GM12878 (cell line): Measurements from ENCODE around the gene CCDC6. TPM values are rescaled to one million over a fixed set of nuclear protein-coding genes. Genes with fewer than 3 reads are reported as not detected.

ENCODE experiments used
- BHLHE40 ChIP-seq, 2 experiments: fragments of 450-650 bp in 1 of 2; IDR thresholded peaks; 2 replicates each; pipeline ENCODE4 v1.6.1; 2011 to 2017; ENCODE audit warnings: low read depth in 2 of 2, borderline replicate concordance in 1 of 2, improper control_type of control experiment in 1 of 2, low read length in 1 of 2, mild to moderate bottlenecking in 1 of 2
- CHD4 ChIP-seq: fragments of 200-600 bp; sonication (generic); IDR thresholded peaks from 2 replicates; pipeline ENCODE4 v1.6.1; 2016; ENCODE audit warnings: mild to moderate bottlenecking
- EP300 ChIP-seq, 2 experiments: fragments of 150-350 bp in 1 of 2; IDR thresholded peaks; 2 replicates each; pipeline ENCODE4 v1.6.1; 2011 to 2012; ENCODE audit warnings: low read depth in 2 of 2, low read length in 2 of 2, borderline replicate concordance in 1 of 2, improper control_type of control experiment in 1 of 2, inconsistent platforms in 1 of 2; ENCODE audit not compliant: control insufficient read depth in 1 of 2
- ETV6 ChIP-seq, 2 experiments: fragments of 450-650 bp in 1 of 2; IDR thresholded peaks in 1 of 2; conservative IDR thresholded peaks in 1 of 2; 2 replicates each; pipeline ENCODE4 v1.6.1; 2014; ENCODE audit warnings: antibody characterized with exemption in 1 of 2, borderline replicate concordance in 1 of 2, low read depth in 1 of 2, mild to moderate bottlenecking in 1 of 2, moderate library complexity in 1 of 2
- IKZF2 ChIP-seq, 2 experiments: fragments of 450-650 bp; IDR thresholded peaks; 2 replicates each; pipeline ENCODE4 v1.6.1; 2017; ENCODE audit warnings: mild to moderate bottlenecking in 2 of 2, moderate library complexity in 2 of 2
- JUND ChIP-seq: IDR thresholded peaks from 2 replicates; pipeline ENCODE4 v1.6.1; 2012; ENCODE audit warnings: low read depth, mild to moderate bottlenecking, low read length, improper control_type of control experiment, moderate library complexity
- PML ChIP-seq: IDR thresholded peaks from 2 replicates; pipeline ENCODE4 v1.6.1; 2012; ENCODE audit warnings: low read length, inconsistent platforms
- POLR2AphosphoS2 ChIP-seq: IDR thresholded peaks from 2 replicates; pipeline ENCODE4 v1.6.1; 2011; ENCODE audit warnings: low read depth, mild to moderate bottlenecking, low read length, improper control_type of control experiment, moderate library complexity
- POLR2AphosphoS5 ChIP-seq: IDR thresholded peaks from 2 replicates; pipeline ENCODE4 v1.6.1; 2011; ENCODE audit warnings: mild to moderate bottlenecking, low read length, inconsistent platforms
- POU2F2 ChIP-seq: IDR thresholded peaks from 3 replicates; pipeline ENCODE4 v1.6.1; 2011; ENCODE audit warnings: low read depth, mild to moderate bottlenecking, low read length, borderline replicate concordance
- STAT1 ChIP-seq: fragments of 450-650 bp; conservative IDR thresholded peaks from 2 replicates; pipeline ENCODE4 v1.6.1; 2014; ENCODE audit warnings: antibody characterized with exemption, mild to moderate bottlenecking
- TCF12 ChIP-seq: IDR thresholded peaks from 2 replicates; pipeline ENCODE4 v1.6.1; 2011; ENCODE audit warnings: low read depth, mild to moderate bottlenecking, low read length
- TCF3 ChIP-seq: IDR thresholded peaks from 2 replicates; pipeline ENCODE4 v1.6.1; 2012; ENCODE audit warnings: low read depth, mild to moderate bottlenecking, low read length, borderline replicate concordance; ENCODE audit not compliant: insufficient read depth
- TCF7 ChIP-seq: IDR thresholded peaks from 2 replicates; pipeline ENCODE4 v1.6.1; 2014; ENCODE audit warnings: antibody characterized with exemption, borderline replicate concordance
- WRNIP1 ChIP-seq: IDR thresholded peaks from 2 replicates; pipeline ENCODE4 v1.6.1; 2011; ENCODE audit warnings: low read depth, low read length, improper control_type of control experiment, borderline replicate concordance
- ZZZ3 ChIP-seq: IDR thresholded peaks from 2 replicates; pipeline ENCODE4 v1.6.1; 2011; ENCODE audit warnings: low read depth; ENCODE audit not compliant: control insufficient read depth, insufficient read length
- polyA plus RNA-seq, 11 experiments: library from polyadenylated mRNA; depleted of rRNA in 4 of 11; unstranded in 6 of 11; stranded (reverse) in 5 of 11; fragments of >200 nt; fragmentation: Nextera tagmentation in 4 of 11; fragmentation: Illumina TruSeq in 1 of 11; extraction: Ambion mirVana in 4 of 11; extraction: Trizol in 1 of 11; gene quantifications; 1 replicate in 1 of 11; 2 replicates in 10 of 11; pipeline versions ENCODE4 v1.2.1 to v1.2.3, GENCODE V29; 2011 to 2016; ENCODE audit warnings: inconsistent platforms in 2 of 11, missing spikeins in 2 of 11, low read depth in 1 of 11
- total RNA-seq, 4 experiments: library from RNA; depleted of rRNA in 3 of 4; stranded (reverse); fragments of >200 nt in 3 of 4; fragmentation: Illumina TruSeq in 1 of 4; extraction: Trizol in 1 of 4; gene quantifications; 2 replicates each; pipeline versions ENCODE4 v1.2.1 to v1.2.3, GENCODE V29; 2013 to 2021
- TF ChIP-seq, protein P1 (sequence below): fragments of 450-650 bp; IDR thresholded peaks from 2 replicates; pipeline ENCODE4 v1.6.1; 2014; ENCODE audit warnings: mild to moderate bottlenecking
- TF ChIP-seq, protein P2 (sequence below): IDR thresholded peaks from 2 replicates; pipeline ENCODE4 v1.6.1; 2011; ENCODE audit warnings: low read depth, low read length, improper control_type of control experiment, borderline replicate concordance
- TF ChIP-seq, protein P3 (sequence below): fragments of 450-650 bp; IDR thresholded peaks from 2 replicates; pipeline ENCODE4 v1.6.1; 2017; ENCODE audit warnings: borderline replicate concordance
- TF ChIP-seq, protein P4 (sequence below): IDR thresholded peaks from 2 replicates; pipeline ENCODE4 v1.6.1; 2012; ENCODE audit warnings: low read depth, low read length, improper control_type of control experiment

CCDC6 gene
- total and polyA plus RNA-seq, 10 of the 15 experiments (the other 5 are each of a cell fraction or from before 2014, with no cell fraction given), result 11.8 to 46.2 (median 26.7) TPM

DNA sequence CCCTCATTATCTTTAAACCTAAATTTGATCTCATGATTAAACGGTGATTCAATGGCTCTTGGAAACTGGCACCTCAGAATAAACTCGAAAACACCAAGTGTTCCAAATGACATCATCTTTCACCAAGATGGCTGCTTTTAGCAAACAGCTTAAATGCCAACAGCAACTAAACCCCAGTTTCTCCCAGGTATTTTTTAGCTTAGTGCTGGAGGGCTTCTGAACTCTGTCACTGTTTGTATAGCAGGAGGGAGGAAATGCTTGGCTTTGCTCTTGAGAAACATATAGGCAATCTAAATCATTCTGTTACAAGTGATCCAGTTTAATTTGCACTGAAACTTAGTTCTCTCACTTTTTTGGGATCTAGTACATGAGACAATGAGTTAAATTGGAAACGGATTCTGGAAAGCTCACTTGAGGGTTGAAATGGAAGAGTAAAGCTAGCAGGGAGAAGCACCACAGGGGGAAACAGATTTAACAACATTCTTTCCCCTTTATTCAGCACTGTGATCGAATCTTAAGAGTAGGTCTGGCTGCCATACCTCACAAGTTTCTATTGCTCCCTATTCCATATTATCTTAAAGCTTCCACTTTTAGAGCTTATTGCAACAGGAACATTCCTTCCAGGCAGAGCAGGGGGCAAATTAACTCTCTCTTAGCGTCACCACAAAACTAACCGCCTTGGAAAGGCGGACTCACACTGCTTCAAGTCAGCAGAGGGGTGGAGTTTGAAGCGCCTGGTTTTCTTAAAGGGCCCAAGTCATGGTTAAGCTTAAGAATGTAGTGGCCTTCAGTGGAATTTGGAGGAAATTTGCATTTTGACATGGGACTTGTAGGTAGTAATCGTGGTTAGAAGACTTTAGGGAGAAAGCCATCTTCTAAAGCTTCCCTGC lies 1.8 kb upstream of the CCDC6 start (continued):
- TF ChIP-seq ETV6 (conservative IDR thresholded peaks at IDR 0.05 in 1 of 2, IDR thresholded peaks at IDR 0.05 in 1 of 2; ENCODE audit: borderline replicate concordance in 1 of 2, low read depth in 1 of 2) (no peak), STAT1 (no peak), CHD4 (no peak), POU2F2 (no peak), TCF3 (no peak), JUND (no peak), EP300 (IDR thresholded peaks at IDR 0.05; ENCODE audit: borderline replicate concordance in 1 of 2, control insufficient read depth in 1 of 2, low read depth in 2 of 2, low read length in 2 of 2) (no peak), PML (0 out of 2 replicates have a peak, but pooled peaks have one; percentile 8), BHLHE40 (IDR thresholded peaks at IDR 0.05; ENCODE audit: borderline replicate concordance in 1 of 2, low read depth in 2 of 2, low read length in 1 of 2) (peak in 1 of 2 experiments; percentile 17; a peak in 1 of 4 replicates), ZZZ3 (no peak), WRNIP1 (no peak), TCF7 (no peak), POLR2AphosphoS5 (peak; percentile 51; the same call in 1 of the 2 replicates), POLR2AphosphoS2 (no peak), IKZF2 (IDR thresholded peaks at IDR 0.05) (0 out of 4 replicates have a peak, but pooled peaks have one; percentile 12 to 37), TCF12 (no peak)
- TF ChIP-seq, protein P1, sequence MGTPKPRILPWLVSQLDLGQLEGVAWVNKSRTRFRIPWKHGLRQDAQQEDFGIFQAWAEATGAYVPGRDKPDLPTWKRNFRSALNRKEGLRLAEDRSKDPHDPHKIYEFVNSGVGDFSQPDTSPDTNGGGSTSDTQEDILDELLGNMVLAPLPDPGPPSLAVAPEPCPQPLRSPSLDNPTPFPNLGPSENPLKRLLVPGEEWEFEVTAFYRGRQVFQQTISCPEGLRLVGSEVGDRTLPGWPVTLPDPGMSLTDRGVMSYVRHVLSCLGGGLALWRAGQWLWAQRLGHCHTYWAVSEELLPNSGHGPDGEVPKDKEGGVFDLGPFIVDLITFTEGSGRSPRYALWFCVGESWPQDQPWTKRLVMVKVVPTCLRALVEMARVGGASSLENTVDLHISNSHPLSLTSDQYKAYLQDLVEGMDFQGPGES, result no peak
- TF ChIP-seq, protein P2, sequence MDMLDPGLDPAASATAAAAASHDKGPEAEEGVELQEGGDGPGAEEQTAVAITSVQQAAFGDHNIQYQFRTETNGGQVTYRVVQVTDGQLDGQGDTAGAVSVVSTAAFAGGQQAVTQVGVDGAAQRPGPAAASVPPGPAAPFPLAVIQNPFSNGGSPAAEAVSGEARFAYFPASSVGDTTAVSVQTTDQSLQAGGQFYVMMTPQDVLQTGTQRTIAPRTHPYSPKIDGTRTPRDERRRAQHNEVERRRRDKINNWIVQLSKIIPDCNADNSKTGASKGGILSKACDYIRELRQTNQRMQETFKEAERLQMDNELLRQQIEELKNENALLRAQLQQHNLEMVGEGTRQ, result no peak
- TF ChIP-seq, protein P3, sequence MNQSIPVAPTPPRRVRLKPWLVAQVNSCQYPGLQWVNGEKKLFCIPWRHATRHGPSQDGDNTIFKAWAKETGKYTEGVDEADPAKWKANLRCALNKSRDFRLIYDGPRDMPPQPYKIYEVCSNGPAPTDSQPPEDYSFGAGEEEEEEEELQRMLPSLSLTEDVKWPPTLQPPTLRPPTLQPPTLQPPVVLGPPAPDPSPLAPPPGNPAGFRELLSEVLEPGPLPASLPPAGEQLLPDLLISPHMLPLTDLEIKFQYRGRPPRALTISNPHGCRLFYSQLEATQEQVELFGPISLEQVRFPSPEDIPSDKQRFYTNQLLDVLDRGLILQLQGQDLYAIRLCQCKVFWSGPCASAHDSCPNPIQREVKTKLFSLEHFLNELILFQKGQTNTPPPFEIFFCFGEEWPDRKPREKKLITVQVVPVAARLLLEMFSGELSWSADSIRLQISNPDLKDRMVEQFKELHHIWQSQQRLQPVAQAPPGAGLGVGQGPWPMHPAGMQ, result no peak
- TF ChIP-seq, protein P4, sequence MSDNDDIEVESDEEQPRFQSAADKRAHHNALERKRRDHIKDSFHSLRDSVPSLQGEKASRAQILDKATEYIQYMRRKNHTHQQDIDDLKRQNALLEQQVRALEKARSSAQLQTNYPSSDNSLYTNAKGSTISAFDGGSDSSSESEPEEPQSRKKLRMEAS, result no peak
- TF ChIP-seq, all 136 proteins: peak for 15
